KMS-11 (cell line): Measurements from ENCODE around the gene IGSF23.

Source experiments
- H2AFZ ChIP-seq: fragments of 200-600 bp; sonication (generic); 2 replicates; pipeline ENCODE4 v1.6.1; 2016; ENCODE audit warnings: antibody characterized with exemption, mixed run types, low read depth
- H3K27ac ChIP-seq: fragments of 200-600 bp; sonication (generic); 2 replicates; pipeline ENCODE4 v1.6.1; 2016; ENCODE audit warnings: mild to moderate bottlenecking, mixed run types
- H3K27me3 ChIP-seq: fragments of 200-600 bp; sonication (generic); 2 replicates; pipeline ENCODE4 v1.6.1; 2017; ENCODE audit warnings: mild to moderate bottlenecking, low read depth, mixed run types, moderate library complexity; ENCODE audit not compliant: insufficient read depth
- H3K36me3 ChIP-seq: fragments of 200-600 bp; sonication (generic); 2 replicates; pipeline ENCODE4 v1.6.1; 2017; ENCODE audit warnings: mild to moderate bottlenecking, mixed run types; ENCODE audit not compliant: insufficient read depth
- H3K4me1 ChIP-seq: fragments of 200-600 bp; sonication (generic); 2 replicates; pipeline ENCODE4 v1.6.1; 2016; ENCODE audit warnings: mild to moderate bottlenecking, low read depth, mixed run types; ENCODE audit not compliant: poor library complexity, severe bottlenecking
- H3K4me2 ChIP-seq: fragments of 200-600 bp; sonication (generic); 2 replicates; pipeline ENCODE4 v1.7.0; 2016; ENCODE audit warnings: mild to moderate bottlenecking, mixed run types
- H3K4me3 ChIP-seq: fragments of 200-600 bp; sonication (generic); IDR thresholded peaks from 2 replicates; pipeline ENCODE4 v1.6.1; 2017; ENCODE audit warnings: low read depth, low read length, mixed read lengths; ENCODE audit not compliant: insufficient read depth
- H3K79me2 ChIP-seq: fragments of 200-600 bp; sonication (generic); 2 replicates; pipeline ENCODE4 v1.6.1; 2016; ENCODE audit warnings: low read depth, mixed run types; ENCODE audit not compliant: insufficient read depth
- H3K9ac ChIP-seq: fragments of 200-600 bp; sonication (generic); 2 replicates; pipeline ENCODE4 v1.6.1; 2016; ENCODE audit warnings: mild to moderate bottlenecking, mixed run types
- H4K20me1 ChIP-seq: fragments of 200-600 bp; sonication (generic); 2 replicates; pipeline ENCODE4 v1.6.1; 2016; ENCODE audit warnings: mild to moderate bottlenecking, mixed run types; ENCODE audit not compliant: insufficient read depth
- CTCF ChIP-seq: fragments of 200-600 bp; sonication (generic); conservative IDR thresholded peaks from 2 replicates; pipeline ENCODE4 v1.6.1; 2017; ENCODE audit warnings: low read depth, mild to moderate bottlenecking, antibody characterized with exemption, low read length, moderate library complexity, mixed read lengths

IGSF23 gene

GRCh38 chr19:44645407-44646048, 32.2 kb downstream of the IGSF23 start:
- Histone ChIP-seq H3K4me2 (no peak overlapping the region), H3K9ac (no peak overlapping the region), H3K4me3 (no peak overlapping the region)

DNA sequence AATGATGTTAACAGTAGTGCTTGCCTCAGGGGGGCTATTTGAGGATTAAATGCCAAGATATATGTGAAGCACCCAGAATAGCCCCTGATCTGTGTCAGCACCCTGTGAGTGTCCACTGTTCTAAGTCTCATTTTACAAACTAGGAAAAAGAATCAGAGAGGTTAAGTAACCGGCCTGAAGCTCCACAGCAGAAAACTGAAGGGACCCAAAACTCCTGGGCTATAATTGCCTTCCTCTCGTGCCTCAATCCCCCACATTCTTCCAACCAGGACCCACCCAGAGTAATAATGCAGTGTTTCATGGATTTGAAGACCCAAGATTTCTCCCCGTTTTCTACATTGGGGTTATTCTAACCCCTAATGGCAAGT, 32.7 kb downstream of the IGSF23 start:
- Histone ChIP-seq H3K4me1 (no peaks in the 10 kb centered on the region), H4K20me1 (no peaks in the 10 kb centered on the region), H3K27me3 (no peaks in the 10 kb centered on the region), H2AFZ (no peak overlapping the region), H3K27ac (no peak overlapping the region), H3K9ac (no peak overlapping the region), H3K4me2 (no peak overlapping the region), H3K4me3 (no peak overlapping the region), H3K79me2 (no peaks in the 10 kb centered on the region), H3K36me3 (no peaks in the 10 kb centered on the region)
- no peak for TF ChIP-seq CTCF

More at GRCh38 chr19:44645407-44646048, 32.2 kb downstream of the IGSF23 start:
- no peaks in the 10 kb centered on the region for H3K27me3 ChIP-seq
- H3K79me2 ChIP-seq, result no peaks in the 10 kb centered on the region
- no peak overlapping the region for H3K27ac ChIP-seq
- H3K36me3 ChIP-seq, result no peaks in the 10 kb centered on the region
- H2AFZ ChIP-seq, result no peak overlapping the region
- H4K20me1 ChIP-seq, result no peaks in the 10 kb centered on the region
- no peaks in the 10 kb centered on the region for H3K4me1 ChIP-seq
- TF ChIP-seq CTCF, result no peak

DNA sequence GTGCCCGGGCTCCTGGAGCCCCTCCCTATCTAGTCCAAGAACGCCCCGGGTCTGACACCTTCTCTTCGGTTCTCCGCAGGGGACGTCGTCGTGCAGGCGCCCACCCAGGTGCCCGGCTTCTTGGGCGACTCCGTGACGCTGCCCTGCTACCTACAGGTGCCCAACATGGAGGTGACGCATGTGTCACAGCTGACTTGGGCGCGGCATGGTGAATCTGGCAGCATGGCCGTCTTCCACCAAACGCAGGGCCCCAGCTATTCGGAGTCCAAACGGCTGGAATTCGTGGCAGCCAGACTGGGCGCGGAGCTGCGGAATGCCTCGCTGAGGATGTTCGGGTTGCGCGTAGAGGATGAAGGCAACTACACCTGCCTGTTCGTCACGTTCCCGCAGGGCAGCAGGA, 33.8 kb downstream of the IGSF23 start:
- Histone ChIP-seq H4K20me1 (no peaks in the 10 kb centered on the region), H3K36me3 (no peaks in the 10 kb centered on the region), H3K27ac (no peak overlapping the region), H3K4me3 (no peak overlapping the region), H3K79me2 (no peaks in the 10 kb centered on the region), H2AFZ (no peak overlapping the region), H3K27me3 (no peaks in the 10 kb centered on the region), H3K9ac (no peak overlapping the region), H3K4me2 (no peak overlapping the region), H3K4me1 (no peaks in the 10 kb centered on the region)
- no peak for TF ChIP-seq CTCF

GRCh38 chr19:44648631-44649251, 35.4 kb downstream of the IGSF23 start:
- no peak overlapping the region for H3K4me2 ChIP-seq
- no peaks in the 10 kb centered on the region for H3K36me3 ChIP-seq
- H3K4me3 ChIP-seq, result no peak overlapping the region
- no peak overlapping the region for H3K9ac ChIP-seq
- no peak overlapping the region for H3K27ac ChIP-seq
- no peaks in the 10 kb centered on the region for H3K27me3 ChIP-seq
- no peak overlapping the region for H2AFZ ChIP-seq
- no peaks in the 10 kb centered on the region for H4K20me1 ChIP-seq
- no peak for TF ChIP-seq CTCF
- H3K79me2 ChIP-seq, result no peaks in the 10 kb centered on the region
- H3K4me1 ChIP-seq, result peaks cover 4% of the 10 kb centered on the region
